Measurements from ENCODE around the gene HEXIM1. TPM values are rescaled to one million over a fixed set of nuclear protein-coding genes. Genes with fewer than 3 reads are reported as not detected.

Gene HEXIM1, protein sequence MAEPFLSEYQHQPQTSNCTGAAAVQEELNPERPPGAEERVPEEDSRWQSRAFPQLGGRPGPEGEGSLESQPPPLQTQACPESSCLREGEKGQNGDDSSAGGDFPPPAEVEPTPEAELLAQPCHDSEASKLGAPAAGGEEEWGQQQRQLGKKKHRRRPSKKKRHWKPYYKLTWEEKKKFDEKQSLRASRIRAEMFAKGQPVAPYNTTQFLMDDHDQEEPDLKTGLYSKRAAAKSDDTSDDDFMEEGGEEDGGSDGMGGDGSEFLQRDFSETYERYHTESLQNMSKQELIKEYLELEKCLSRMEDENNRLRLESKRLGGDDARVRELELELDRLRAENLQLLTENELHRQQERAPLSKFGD
- 9.4 and 9.6 TPM in 2 replicates for total RNA-seq (2014; rRNA removed; shearing (Covaris generic))

DNA sequence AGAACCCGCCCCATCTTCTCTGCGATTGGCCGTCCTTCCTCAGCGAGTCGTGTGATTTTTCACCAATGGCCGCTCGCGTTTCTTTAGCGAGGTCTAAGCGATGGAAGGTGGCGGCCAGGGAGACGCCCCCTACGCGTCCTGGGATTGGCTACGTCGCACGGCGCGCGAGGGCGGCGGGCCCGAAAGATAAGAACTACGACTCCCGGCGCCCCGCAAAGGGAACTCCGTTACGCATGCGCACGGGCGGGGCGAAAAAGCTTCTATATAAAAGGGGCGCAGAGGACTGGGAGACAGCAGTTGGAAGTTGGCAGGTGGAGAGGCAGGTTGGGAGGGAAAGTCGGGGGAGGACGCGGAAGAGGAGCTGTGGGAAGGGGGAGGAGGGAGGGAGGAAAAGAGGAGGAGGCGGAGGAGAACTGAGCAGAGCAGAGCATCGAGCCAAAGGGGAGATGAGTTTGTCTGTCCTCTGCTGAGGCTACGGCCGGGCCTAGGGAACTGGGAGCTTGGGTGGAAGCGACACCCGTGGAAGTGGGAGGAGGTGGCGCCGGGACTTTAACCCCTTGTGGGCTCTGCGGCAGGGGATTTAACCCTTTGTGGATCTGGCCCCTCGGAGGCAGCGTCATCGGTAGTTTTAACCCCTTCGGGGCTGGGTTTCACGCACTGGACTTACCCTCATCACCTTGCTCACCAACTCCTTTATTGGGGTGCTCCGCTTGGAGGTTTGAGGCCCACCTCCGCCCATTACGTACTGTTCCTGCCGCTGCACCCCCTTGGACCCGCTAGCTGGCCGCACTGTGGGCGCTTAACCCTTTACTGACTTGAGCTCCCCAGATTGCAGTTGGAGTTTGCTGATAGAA lies at the start of gene HEXIM1:
HEXIM1 (plus strand) TSS at position 293 of the 854 bp plus-strand sequence. CDS start 716 bp downstream, outside the sequence.
- DNase-seq (ENCODE audit: low spot score): peak; percentile 99

- peak; percentile 93 for DNase-seq (ENCODE audit: low spot score)
These were observed 49.2 kb upstream of the HEXIM1 start for GRCh38 chr17:45098869-45099616.

- no peak for DNase-seq (ENCODE audit: low spot score)
These were observed 46.8 kb upstream of the HEXIM1 start for GRCh38 chr17:45101546-45101882.

- peak; percentile 84 for DNase-seq (ENCODE audit: low spot score)
These were observed 46.1 kb upstream of the HEXIM1 start for GRCh38 chr17:45101883-45102811.

GRCh38 chr17:45102856-45103255 lies 45.4 kb upstream of the HEXIM1 start:
- no peak for DNase-seq (ENCODE audit: low spot score)

DNA sequence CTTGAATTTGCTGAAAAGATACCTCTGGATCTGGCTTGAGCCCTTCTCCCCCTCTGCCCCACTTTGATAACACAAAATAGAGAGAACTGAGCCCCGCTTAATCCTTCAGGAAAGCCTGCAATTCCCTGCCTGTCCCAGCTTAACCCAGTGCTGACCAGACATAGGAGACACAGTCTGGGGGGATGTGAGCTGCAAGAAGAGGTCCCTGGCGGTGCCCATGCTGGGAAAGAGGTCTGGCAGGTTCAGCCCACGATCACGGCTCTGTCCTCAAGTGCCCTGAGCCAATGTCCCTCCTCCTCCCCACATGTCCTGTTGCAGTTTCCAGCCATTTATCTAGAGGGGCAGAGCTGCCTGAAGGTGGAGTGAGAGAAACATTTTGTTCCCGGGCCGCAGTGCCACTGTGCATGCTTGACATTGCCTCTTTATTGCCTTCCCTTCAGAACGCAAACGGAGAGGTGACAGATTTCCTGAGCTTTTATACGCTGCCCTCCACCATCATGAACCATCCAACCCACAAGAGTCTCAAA lies 44.9 kb upstream of the HEXIM1 start:
- DNase-seq (ENCODE audit: low spot score): no peak

DNA sequence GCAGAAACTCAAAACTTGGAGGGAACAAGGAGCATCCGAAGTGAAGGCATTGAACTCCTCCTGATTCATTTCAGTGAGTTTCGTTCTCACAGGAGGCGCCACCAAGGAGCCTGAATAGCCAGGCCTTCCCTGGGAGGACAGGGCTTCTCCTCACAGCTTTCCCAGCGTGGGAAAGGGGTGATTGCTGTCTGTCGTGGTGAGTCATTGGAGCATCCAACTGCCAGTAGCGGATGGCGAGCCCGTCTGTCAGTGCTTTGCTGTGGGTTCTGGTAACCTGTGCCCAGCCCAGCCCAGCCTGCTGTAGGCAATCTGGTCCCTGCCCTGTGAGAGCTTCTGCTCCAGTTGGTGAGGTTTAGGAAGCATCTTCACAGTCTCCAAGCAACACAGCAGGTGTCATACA lies 44.2 kb upstream of the HEXIM1 start:
- DNase-seq (ENCODE audit: low spot score): no peak

DNA sequence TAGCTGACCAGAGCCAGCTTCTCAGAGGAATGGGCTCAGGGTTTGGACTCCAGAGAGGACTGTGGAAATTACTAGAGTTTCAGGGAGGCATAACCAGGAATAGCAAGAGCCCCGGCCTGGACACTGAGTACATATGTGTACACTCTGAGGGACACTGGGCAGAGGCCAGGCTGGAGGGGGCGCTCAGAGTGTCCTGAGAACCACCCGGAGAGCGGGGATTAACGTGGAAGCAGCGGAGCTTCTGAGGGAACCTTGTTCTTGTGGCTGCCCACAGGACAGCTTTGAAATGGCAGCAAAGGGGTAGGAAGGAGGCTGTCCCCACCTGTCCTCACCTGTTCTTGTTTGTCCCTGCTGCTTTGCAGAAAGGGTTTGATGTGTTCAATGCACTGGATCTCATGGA lies 43.8 kb upstream of the HEXIM1 start:
- no peak for DNase-seq (ENCODE audit: low spot score)

- no peak for DNase-seq (ENCODE audit: low spot score)
These were observed 43.2 kb upstream of the HEXIM1 start for GRCh38 chr17:45104907-45105624.

DNA sequence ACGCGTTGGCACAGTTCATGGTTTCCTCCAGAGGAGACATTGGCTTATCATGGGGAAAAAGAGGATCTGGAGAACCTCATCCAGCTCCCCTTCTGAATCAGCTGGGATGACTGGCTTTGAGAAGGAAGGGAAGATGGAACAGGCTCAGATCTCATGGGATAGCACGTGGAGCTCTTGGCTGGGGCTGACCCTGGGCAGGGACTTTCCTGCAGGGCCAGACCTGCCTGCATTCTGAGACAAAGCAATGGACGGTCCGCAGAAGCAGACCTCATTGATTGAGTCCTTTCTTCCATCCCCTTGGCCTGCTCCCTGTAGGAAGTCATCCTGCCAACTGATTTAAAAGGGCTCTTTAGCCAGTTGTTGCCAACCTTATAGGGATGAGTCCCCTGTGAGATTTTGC lies 42.2 kb upstream of the HEXIM1 start:
- DNase-seq (ENCODE audit: low spot score): no peak

DNA sequence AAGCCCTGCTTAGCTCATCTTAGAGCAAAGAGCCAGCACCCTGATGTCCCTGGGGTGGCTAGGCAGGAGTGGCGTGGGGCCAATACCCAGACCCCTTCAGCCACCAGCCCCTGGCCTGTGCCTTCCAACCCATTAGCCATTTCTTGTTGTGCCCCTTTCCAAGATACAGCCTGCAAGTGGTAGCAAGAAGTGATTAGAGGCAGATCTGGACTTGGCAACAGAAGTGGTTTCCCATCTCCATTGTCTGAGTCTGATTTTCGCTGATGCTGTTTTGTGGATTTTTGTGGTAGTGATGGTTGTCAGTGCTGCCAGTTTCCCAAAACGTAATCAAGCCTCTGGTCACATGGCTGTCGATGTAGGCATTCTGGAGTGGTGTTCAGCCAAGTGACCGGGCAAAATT lies 41.7 kb upstream of the HEXIM1 start:
- DNase-seq (ENCODE audit: low spot score): no peak

- no peak for DNase-seq (ENCODE audit: low spot score)
These were observed 40.8 kb upstream of the HEXIM1 start for GRCh38 chr17:45107293-45108010.

DNA sequence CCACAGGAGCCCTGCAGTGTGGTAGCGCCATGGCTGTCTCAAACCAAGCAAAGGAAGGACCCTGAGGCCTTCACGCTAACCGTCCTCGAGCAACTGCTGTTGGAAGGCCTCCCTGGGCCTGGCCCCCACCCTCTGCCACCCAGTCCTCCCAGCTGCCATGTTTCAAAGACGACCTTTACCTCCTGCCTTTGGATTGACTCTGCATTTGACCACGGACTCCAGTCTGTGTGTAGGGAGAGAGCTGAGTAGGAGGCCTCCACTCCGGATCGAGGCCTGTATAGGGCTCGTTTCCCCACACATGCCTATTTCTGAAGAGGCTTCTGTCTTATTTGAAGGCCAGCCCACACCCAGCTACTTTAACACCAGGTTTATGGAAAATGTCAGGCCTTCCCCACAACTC lies 40.2 kb upstream of the HEXIM1 start:
- DNase-seq (ENCODE audit: low spot score): no peak

DNA sequence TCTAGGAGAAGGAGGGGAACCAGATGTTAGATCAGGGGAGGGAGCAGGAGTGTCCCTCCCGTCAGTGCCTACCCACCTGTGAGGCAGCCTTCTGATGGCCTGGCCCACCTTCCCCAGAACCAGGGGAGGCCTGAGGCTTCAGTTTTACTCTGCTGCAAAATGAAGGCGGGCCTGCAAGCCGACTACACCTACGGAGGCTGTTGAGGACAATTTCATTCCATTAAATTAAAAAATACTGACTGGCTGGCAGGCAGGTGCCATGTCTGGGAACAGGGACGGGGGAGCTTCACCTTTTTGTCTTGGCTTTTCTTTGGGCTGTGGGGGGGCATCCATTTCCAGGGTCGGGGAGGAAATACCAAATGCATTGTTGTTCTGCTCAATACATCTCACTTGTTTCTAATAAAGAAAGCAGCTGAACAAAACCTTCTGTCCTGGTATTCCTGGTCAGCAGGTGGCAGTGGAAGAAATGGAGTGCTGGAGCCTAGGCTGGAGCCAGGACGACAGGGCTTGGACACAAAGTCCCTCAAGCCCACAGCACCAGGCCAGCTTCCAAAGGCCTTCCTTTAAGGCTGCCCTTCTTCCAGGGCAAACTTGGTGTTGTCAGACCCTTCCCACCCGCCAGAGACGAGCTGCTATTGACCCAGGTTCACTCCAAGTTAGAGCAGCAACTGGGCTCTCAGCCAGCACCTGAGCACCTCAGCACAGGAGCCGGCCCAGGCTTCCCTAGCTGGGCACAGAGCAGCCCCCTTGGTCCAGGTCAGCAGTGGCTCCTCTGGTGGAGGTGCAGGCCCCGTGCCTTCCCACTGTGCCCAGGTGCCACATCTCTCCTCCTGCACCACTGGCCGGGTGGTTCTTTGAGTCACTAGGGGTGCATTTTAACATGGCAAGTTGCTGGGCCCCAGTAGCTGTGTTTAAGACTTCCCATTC lies 39.4 kb upstream of the HEXIM1 start:
- DNase-seq (ENCODE audit: low spot score): no peak

DNA sequence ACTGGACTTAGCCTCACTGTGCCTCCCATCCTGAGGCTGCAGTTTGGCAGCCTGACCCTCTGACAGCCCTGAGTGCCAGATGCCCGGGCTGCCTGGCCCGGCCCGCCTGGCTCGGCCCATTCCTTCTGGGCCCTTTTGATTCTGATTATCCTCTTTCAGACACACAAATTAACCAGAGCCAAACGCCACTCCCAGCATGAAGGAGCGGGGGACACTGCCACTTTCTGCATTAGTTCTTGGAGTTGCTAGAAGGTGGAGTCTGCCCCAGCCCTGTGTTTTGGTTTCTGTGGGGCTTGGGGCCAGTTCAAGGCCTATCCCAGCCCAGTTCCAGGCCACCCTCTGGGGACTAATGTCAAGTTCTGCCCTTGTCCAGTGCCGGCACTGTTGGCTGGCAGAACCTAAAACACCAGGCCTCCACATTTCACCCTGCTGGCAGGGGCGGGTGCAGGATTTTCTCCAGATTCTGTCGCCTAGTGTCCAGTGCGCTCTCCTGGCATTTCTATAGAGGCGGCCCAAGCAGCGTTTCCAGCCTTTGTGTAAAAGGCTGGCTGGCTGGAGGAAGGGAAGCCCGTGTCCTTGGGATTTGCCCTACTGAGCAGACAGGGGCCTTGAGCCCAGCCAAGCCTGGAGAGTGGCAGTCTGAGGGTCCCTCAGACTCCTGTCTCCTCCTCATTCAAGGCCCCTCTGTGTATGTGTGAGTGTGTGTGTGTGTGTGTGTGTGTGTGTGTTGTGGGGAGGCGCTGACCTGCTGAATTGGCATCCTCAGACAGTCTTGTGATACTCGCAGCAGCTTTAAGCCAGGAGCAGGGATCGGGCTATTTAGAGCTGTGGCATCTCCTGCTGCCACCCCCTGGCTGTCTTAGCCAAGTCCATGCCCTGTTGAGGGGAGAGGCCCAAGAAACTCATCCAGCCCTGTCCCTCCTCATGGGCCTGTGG lies 37.3 kb upstream of the HEXIM1 start:
- DNase-seq (ENCODE audit: low spot score): no peak

GRCh38 chr17:45111850-45112249 lies 36.4 kb upstream of the HEXIM1 start:
- no peak for DNase-seq (ENCODE audit: low spot score)
